Kidney epithelial cell (primary cell): ENCODE data around the gene ADAM19. TPM values are rescaled to one million over a fixed set of nuclear protein-coding genes. Genes with fewer than 3 reads are reported as not detected.

Source experiments
- DNase-seq: peaks from one replicate; pipeline ENCODE4 v3.0.0-alpha.2; 2010; ENCODE audit warnings: low read depth
- H3K27me3 ChIP-seq: 2 replicates; pipeline ENCODE4 v1.6.0; 2011; ENCODE audit warnings: low read length; ENCODE audit not compliant: control insufficient read depth, insufficient read depth
- H3K36me3 ChIP-seq: 2 replicates; pipeline ENCODE4 v1.5.1; 2011; ENCODE audit warnings: low read length; ENCODE audit not compliant: control insufficient read depth, insufficient read depth
- H3K4me3 ChIP-seq: 2 replicates; pipeline ENCODE4 v1.5.1; 2011; ENCODE audit warnings: low read depth, mild to moderate bottlenecking, control low read depth, low read length
- CTCF ChIP-seq: IDR thresholded peaks from 2 replicates; pipeline ENCODE4 v1.5.1; 2011; ENCODE audit warnings: mild to moderate bottlenecking, moderate library complexity, low read length, control low read depth, inconsistent platforms; ENCODE audit not compliant: insufficient read depth, poor library complexity, severe bottlenecking
- total RNA-seq: library from RNA; depleted of rRNA; stranded (reverse); fragments of >200 nt; gene quantifications from 2 replicates; pipeline ENCODE4 v1.2.3, GENCODE V29; 2015

Gene ADAM19
- total RNA-seq, 1 donor from 2014 or later = 61.0 TPM

DNA sequence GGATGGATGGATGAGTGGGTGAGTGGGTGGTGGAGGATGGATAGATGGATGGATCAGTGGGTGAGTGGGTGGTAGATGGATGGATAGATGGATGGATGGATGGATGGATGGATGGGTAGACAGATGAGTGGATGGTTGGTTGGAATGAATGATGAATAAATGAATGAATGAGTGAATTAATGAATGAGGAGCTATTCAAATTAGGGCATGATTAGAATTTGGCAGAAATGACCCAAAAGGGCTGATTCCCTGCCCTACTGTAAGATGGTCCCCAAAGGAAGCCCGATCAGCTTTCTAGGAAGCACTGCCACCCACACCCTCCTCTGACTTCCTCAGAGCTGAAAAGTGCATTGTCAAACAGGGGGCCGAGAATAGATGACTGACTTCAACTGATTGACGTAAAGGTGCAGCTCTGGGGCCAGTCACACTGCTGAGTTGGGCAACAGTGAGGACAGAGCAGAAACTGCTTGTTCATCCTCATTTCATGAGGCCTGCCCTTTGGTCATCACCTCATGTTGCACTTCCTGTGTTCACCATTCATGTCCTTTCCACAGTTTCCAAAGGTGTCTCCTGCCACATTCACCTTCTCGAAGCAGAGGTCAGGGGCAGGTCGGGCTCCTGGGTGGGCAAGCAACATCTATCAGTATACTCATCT is 81.3 kb downstream of the ADAM19 start:
- H3K27me3 ChIP-seq = no peaks in the 10 kb centered on the region
- H3K36me3 ChIP-seq = peaks cover 1% of the 10 kb centered on the region
- H3K4me3 ChIP-seq = no peak overlapping the region
- TF ChIP-seq CTCF = no peak
- DNase-seq = no peak

- DNase-seq = no peak
- TF ChIP-seq CTCF = no peak
- H3K36me3 ChIP-seq = peaks cover 1% of the 10 kb centered on the region
- no peak overlapping the region for H3K4me3 ChIP-seq
- H3K27me3 ChIP-seq = no peaks in the 10 kb centered on the region
Measured at GRCh38 chr5:157492886-157493285, 82.7 kb downstream of the ADAM19 start.

GRCh38 chr5:157491471-157491995 is 84.0 kb downstream of the ADAM19 start:
- H3K36me3 ChIP-seq = peaks cover 1% of the 10 kb centered on the region
- H3K4me3 ChIP-seq = no peak overlapping the region
- no peak for DNase-seq
- no peak for TF ChIP-seq CTCF
- H3K27me3 ChIP-seq = no peaks in the 10 kb centered on the region

DNA sequence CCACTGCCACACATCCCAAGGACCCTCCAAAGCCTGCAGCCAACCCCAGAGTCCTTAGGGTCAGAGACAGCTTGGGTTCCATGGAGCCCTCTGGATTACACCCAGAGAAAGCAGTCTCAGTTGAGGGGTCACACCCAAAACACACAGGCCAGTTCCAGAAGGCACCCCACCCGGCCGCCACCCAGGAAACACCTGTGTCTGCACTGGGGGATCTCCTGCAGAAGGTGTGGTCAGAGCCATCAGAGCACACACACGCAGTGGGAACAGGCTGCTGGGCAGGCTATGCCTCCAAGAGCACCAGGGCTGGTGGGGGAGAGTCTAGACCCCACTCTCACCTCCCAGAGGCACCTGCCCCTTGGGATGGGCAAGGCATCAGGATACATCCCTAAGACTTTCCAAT is 88.2 kb downstream of the ADAM19 start:
- Histone ChIP-seq H3K4me3 (no peak overlapping the region), H3K36me3 (no peaks in the 10 kb centered on the region), H3K27me3 (no peaks in the 10 kb centered on the region)
- DNase-seq = no peak
- TF ChIP-seq CTCF = no peak

DNA sequence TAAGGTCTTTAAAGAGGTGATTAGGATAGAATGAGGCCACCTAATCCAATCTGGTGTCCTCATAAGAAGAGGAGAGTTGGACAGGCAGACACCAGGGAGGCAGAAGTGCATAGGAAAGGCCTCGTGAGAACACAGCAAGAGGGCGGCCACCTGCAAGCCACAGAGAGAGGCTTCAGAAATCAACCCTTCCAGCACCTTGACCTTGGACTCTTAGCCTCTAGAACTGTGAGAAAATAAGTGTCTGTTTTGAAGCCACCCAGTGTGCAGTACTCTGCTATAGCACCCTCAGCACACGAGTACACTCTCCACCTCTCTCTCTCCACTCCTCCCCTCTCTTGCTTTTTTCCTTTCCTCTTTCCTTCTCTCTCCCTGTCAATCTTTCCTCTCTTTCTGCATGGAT is 88.7 kb downstream of the ADAM19 start:
- Histone ChIP-seq H3K36me3 (no peaks in the 10 kb centered on the region), H3K4me3 (no peak overlapping the region), H3K27me3 (no peaks in the 10 kb centered on the region)
- no peak for TF ChIP-seq CTCF
- DNase-seq = no peak

DNA sequence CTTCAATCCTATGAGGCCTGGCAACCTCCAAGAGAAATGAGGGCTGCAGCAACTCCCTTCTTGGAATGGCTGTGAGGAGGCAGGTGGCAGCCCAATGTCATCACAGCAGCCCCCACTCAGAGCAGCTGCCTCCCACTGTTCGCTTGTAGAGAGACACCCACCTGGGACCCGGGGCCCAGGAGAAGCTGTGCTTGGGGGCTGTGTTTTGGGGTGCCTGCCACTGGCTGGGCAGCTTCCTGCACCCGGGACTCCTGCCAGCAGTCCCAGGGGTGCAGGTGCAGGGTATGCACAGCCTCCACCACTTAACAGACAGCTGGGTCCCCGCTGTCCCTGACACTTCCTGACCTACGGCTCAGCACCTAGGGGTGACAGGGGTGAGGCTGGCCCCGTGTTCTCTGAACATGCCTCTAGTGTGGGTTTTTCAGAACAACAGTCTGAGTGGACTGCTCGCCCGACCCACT is 89.3 kb downstream of the ADAM19 start:
- Histone ChIP-seq H3K36me3 (peaks cover 1% of the 10 kb centered on the region), H3K27me3 (no peaks in the 10 kb centered on the region), H3K4me3 (no peak overlapping the region)
- no peak for DNase-seq
- TF ChIP-seq CTCF = no peak
